Prostate gland (tissue), 2 donors: ENCODE data around the gene TRMT13.

Source experiments
- POLR2A ChIP-seq: fragments of 450-650 bp; IDR thresholded peaks from one replicate; pipeline ENCODE4 v1.6.1; 2016; ENCODE audit warnings: antibody characterized with exemption, mild to moderate bottlenecking
- POLR2AphosphoS5 ChIP-seq: sonication (generic); formaldehyde crosslinking; IDR thresholded peaks from one replicate; pipeline ENCODE4 v1.6.1; 2017; ENCODE audit warnings: antibody characterized with exemption
- TF ChIP-seq, protein P1 (sequence below), 4 experiments: fragments of 200-600 bp in 2 of 4; fragments of 450-650 bp in 2 of 4; sonication (generic) in 2 of 4; IDR thresholded peaks; 1 replicate in 3 of 4; 2 replicates in 1 of 4; pipeline ENCODE4 v1.5.1; 2016 to 2019; ENCODE audit warnings: antibody characterized with exemption in 4 of 4, mild to moderate bottlenecking in 2 of 4, moderate library complexity in 2 of 4

DNA sequence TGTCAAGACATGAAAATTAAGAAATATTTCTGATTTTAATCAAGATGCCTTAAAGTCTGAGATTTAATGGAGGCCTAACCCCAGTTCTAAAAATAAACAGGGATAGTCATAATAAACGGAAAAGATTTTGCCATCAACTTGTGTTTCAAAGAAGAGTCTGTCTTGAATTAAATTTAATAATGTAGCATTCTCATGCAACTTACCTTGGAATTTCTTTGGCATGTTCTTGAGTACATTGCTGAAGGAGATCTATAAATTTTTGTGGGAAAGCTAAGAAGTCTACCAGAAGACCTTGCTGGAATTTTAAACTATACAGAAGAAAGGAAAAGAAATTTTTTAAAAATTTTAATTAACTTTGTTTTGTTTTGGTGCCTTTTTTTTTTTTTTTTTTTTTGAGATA lies 10.8 kb upstream of the TRMT13 start:
- TF ChIP-seq, protein P1, sequence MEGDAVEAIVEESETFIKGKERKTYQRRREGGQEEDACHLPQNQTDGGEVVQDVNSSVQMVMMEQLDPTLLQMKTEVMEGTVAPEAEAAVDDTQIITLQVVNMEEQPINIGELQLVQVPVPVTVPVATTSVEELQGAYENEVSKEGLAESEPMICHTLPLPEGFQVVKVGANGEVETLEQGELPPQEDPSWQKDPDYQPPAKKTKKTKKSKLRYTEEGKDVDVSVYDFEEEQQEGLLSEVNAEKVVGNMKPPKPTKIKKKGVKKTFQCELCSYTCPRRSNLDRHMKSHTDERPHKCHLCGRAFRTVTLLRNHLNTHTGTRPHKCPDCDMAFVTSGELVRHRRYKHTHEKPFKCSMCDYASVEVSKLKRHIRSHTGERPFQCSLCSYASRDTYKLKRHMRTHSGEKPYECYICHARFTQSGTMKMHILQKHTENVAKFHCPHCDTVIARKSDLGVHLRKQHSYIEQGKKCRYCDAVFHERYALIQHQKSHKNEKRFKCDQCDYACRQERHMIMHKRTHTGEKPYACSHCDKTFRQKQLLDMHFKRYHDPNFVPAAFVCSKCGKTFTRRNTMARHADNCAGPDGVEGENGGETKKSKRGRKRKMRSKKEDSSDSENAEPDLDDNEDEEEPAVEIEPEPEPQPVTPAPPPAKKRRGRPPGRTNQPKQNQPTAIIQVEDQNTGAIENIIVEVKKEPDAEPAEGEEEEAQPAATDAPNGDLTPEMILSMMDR (IDR thresholded peaks at IDR 0.05): no peak
- TF ChIP-seq POLR2A (no peak), POLR2AphosphoS5 (no peak)
